IPS-18a (cell line): ENCODE results near the gene CD55.
"Not testable (repeated sequence)": the region's sequence is repeated elsewhere in the genome, so short reads cannot be mapped to it uniquely, and the experiment has no call there.

Source experiments
- H3K27ac ChIP-seq: one replicate; pipeline ENCODE4 v1.5.1; 2013; ENCODE audit warnings: low read length
- H3K27me3 ChIP-seq: one replicate; pipeline ENCODE4 v1.6.1; 2013; ENCODE audit warnings: mild to moderate bottlenecking, low read length; ENCODE audit not compliant: control insufficient read depth, insufficient read depth
- H3K36me3 ChIP-seq: one replicate; pipeline ENCODE4 v1.6.1; 2013; ENCODE audit warnings: low read depth, low read length; ENCODE audit not compliant: control insufficient read depth
- H3K4me1 ChIP-seq: one replicate; pipeline ENCODE4 v1.6.1; 2013; ENCODE audit warnings: low read depth, low read length; ENCODE audit not compliant: control insufficient read depth
- H3K4me3 ChIP-seq: one replicate; pipeline ENCODE4 v1.5.1; 2013; ENCODE audit warnings: low read length
- H3K9ac ChIP-seq: one replicate; pipeline ENCODE4 v1.6.1; 2013; ENCODE audit warnings: mild to moderate bottlenecking, low read length, moderate library complexity
- H3K9me3 ChIP-seq: one replicate; pipeline ENCODE4 v1.6.1; 2013; ENCODE audit warnings: low read depth, low read length; ENCODE audit not compliant: control insufficient read depth

CD55 gene

GRCh38 chr1:207319199-207319598 is 2.3 kb upstream of the CD55 start:
- no peak overlapping the region for H3K27ac ChIP-seq
- H3K4me1 ChIP-seq, result peaks cover 9% of the 10 kb centered on the region
- H3K9ac ChIP-seq, result no peak overlapping the region
- no peak overlapping the region for H3K4me3 ChIP-seq
- H3K9me3 ChIP-seq, result no peaks in the 10 kb centered on the region
- H3K27me3 ChIP-seq, result peaks cover 8% of the 10 kb centered on the region
- H3K36me3 ChIP-seq, result peaks cover 5% of the 10 kb centered on the region

- H3K4me3 ChIP-seq, H3K27me3 ChIP-seq, H3K4me1 ChIP-seq, H3K9me3 ChIP-seq, H3K36me3 ChIP-seq, H3K27ac ChIP-seq, H3K9ac ChIP-seq: not testable (repeated sequence)
Observed at GRCh38 chr1:207320105-207320504, 1.4 kb upstream of the CD55 start.

GRCh38 chr1:207321790-207322645 is 540 bp downstream of the CD55 start:
- Histone ChIP-seq H3K36me3 (peaks cover 23% of the 10 kb centered on the region), H3K4me3 (peak overlapping the region; percentile 98), H3K9me3 (no peaks in the 10 kb centered on the region), H3K27ac (peak overlapping the region; percentile 71), H3K27me3 (peaks cover 8% of the 10 kb centered on the region), H3K9ac (peak overlapping the region; percentile 92), H3K4me1 (peaks cover under 1% of the 10 kb centered on the region)

- Histone ChIP-seq H3K9ac (no peak overlapping the region), H3K4me1 (no peaks in the 10 kb centered on the region), H3K9me3 (no peaks in the 10 kb centered on the region), H3K36me3 (peaks cover 39% of the 10 kb centered on the region), H3K27me3 (peaks cover 8% of the 10 kb centered on the region), H3K27ac (no peak overlapping the region), H3K4me3 (no peak overlapping the region)
Observed at GRCh38 chr1:207323425-207324225, 2.1 kb downstream of the CD55 start.

GRCh38 chr1:207328004-207328403 is 6.5 kb downstream of the CD55 start:
- H3K4me1 ChIP-seq, result no peaks in the 10 kb centered on the region
- H3K36me3 ChIP-seq, result peaks cover 43% of the 10 kb centered on the region
- no peaks in the 10 kb centered on the region for H3K27me3 ChIP-seq
- no peak overlapping the region for H3K27ac ChIP-seq
- no peak overlapping the region for H3K4me3 ChIP-seq
- no peak overlapping the region for H3K9ac ChIP-seq
- H3K9me3 ChIP-seq, result no peaks in the 10 kb centered on the region

GRCh38 chr1:207328908-207329440 is 7.5 kb downstream of the CD55 start:
- no peak overlapping the region for H3K4me3 ChIP-seq

GRCh38 chr1:207329469-207329868 is 8.0 kb downstream of the CD55 start:
- H3K36me3 ChIP-seq, result peaks cover 38% of the 10 kb centered on the region
- no peaks in the 10 kb centered on the region for H3K9me3 ChIP-seq
- no peaks in the 10 kb centered on the region for H3K27me3 ChIP-seq
- H3K9ac ChIP-seq, result no peak overlapping the region
- no peak overlapping the region for H3K4me3 ChIP-seq
- H3K4me1 ChIP-seq, result no peaks in the 10 kb centered on the region
- H3K27ac ChIP-seq, result no peak overlapping the region

More at GRCh38 chr1:207328908-207329440, 7.5 kb downstream of the CD55 start:
- H3K36me3 ChIP-seq, result peaks cover 38% of the 10 kb centered on the region
- no peaks in the 10 kb centered on the region for H3K27me3 ChIP-seq
- H3K9me3 ChIP-seq, result no peaks in the 10 kb centered on the region
- no peak overlapping the region for H3K9ac ChIP-seq
- H3K4me1 ChIP-seq, result no peaks in the 10 kb centered on the region
- H3K27ac ChIP-seq, result no peak overlapping the region

GRCh38 chr1:207330011-207330710 is 8.7 kb downstream of the CD55 start:
- Histone ChIP-seq H3K9ac (no peak overlapping the region), H3K4me1 (no peaks in the 10 kb centered on the region), H3K36me3 (peaks cover 38% of the 10 kb centered on the region), H3K9me3 (no peaks in the 10 kb centered on the region), H3K4me3 (no peak overlapping the region), H3K27ac (no peak overlapping the region), H3K27me3 (no peaks in the 10 kb centered on the region)

GRCh38 chr1:207331354-207332313 is 10.2 kb downstream of the CD55 start:
- H3K27ac ChIP-seq, result no peak overlapping the region
- no peaks in the 10 kb centered on the region for H3K9me3 ChIP-seq
- no peak overlapping the region for H3K9ac ChIP-seq
- H3K36me3 ChIP-seq, result peaks cover 31% of the 10 kb centered on the region
- H3K4me3 ChIP-seq, result no peak overlapping the region
- no peaks in the 10 kb centered on the region for H3K27me3 ChIP-seq
- H3K4me1 ChIP-seq, result no peaks in the 10 kb centered on the region

- Histone ChIP-seq H3K27me3 (no peaks in the 10 kb centered on the region), H3K9ac (no peak overlapping the region), H3K9me3 (no peaks in the 10 kb centered on the region), H3K36me3 (peaks cover 27% of the 10 kb centered on the region), H3K4me1 (no peaks in the 10 kb centered on the region), H3K4me3 (no peak overlapping the region), H3K27ac (no peak overlapping the region)
Observed at GRCh38 chr1:207333009-207333600, 11.6 kb downstream of the CD55 start.
